Heart right ventricle (tissue), 16 donors: ENCODE results near the gene NAA30. TPM values are rescaled to one million over a fixed set of nuclear protein-coding genes. Genes with fewer than 3 reads are reported as not detected.
A peak's percentile ranks its signal among the peaks of the same experiment; 100 is the strongest.

Experiments used
- ATAC-seq, 8 donors: fragments of 200-7000 bp; cut with Tn5 transposase; one replicate each; pipeline ENCODE4 v1.9.1; 2020; ENCODE audit warnings: mild to moderate bottlenecking in 8 of 8, moderate library complexity in 8 of 8, moderate number of reproducible peaks in 1 of 8
- DNase-seq, 2 donors: peaks; one replicate each; pipeline ENCODE4 v3.0.0-alpha.2; 2020
- H3K27ac ChIP-seq, 10 donors: fragments of 200-600 bp; sonication (generic) in 2 of 10; one replicate each; pipeline versions ENCODE4 v1.5.0 to v1.8.0; 2020 to 2022; ENCODE audit warnings: mild to moderate bottlenecking in 3 of 10
- H3K27me3 ChIP-seq, 7 donors: fragments of 200-600 bp; one replicate each; pipeline ENCODE4 v1.8.0; 2021 to 2022; ENCODE audit warnings: mild to moderate bottlenecking in 2 of 7
- H3K36me3 ChIP-seq, 9 donors: fragments of 200-600 bp; sonication (generic) in 1 of 9; one replicate each; pipeline versions ENCODE4 v1.5.0 to v1.8.0; 2020 to 2022; ENCODE audit warnings: mild to moderate bottlenecking in 2 of 9
- H3K4me1 ChIP-seq, 9 donors: fragments of 200-600 bp; sonication (generic) in 1 of 9; one replicate each; pipeline versions ENCODE4 v1.5.0 to v1.8.0; 2020 to 2022; ENCODE audit warnings: mild to moderate bottlenecking in 4 of 9
- H3K4me3 ChIP-seq, 10 donors: fragments of 200-600 bp; sonication (generic) in 2 of 10; one replicate each; pipeline versions ENCODE4 v1.5.0 to v1.8.0; 2020 to 2022; ENCODE audit warnings: mild to moderate bottlenecking in 7 of 10, moderate library complexity in 2 of 10
- H3K9me3 ChIP-seq, 11 donors: fragments of 200-600 bp in 10 of 11; sonication (generic) in 2 of 11; one replicate each; pipeline versions ENCODE4 v1.5.0 to v1.8.0; 2013 to 2022; ENCODE audit warnings: mild to moderate bottlenecking in 2 of 11, control low read depth in 1 of 11, moderate library complexity in 1 of 11
- CTCF ChIP-seq, 9 donors: fragments of 200-600 bp; sonication (generic) in 2 of 9; IDR thresholded peaks; one replicate each; pipeline versions ENCODE4 v1.5.0 to v1.8.0; 2021 to 2022; ENCODE audit warnings: antibody characterized with exemption in 9 of 9, mild to moderate bottlenecking in 5 of 9, moderate library complexity in 1 of 9
- WGBS, 2 donors: extraction: QIAGEN DNeasy Blood & Tissue Kit; methylation state at CpG; one replicate each; pipeline ENCODE4 v1.1.7; 2013; ENCODE audit warnings: inconsistent platforms in 1 of 2; 5-methylcytosine and 5-hydroxymethylcytosine counted together
- intact Hi-C, 10 donors: fragments of 100-400 bp; cut with DNase I; formaldehyde crosslinking; loops; one replicate each; pipeline versions ENCODE4 v1.11.1 to v1.14.2; 2022
- polyA plus RNA-seq, 2 donors: library from polyadenylated mRNA; stranded (reverse); fragments of 200-250 nt; gene quantifications; one replicate each; pipeline ENCODE4 v1.2.3, GENCODE V29; 2013
- total RNA-seq, 10 donors: library from RNA; stranded (reverse); fragmentation: NEBNext Ultra II Directional in 3 of 10; extraction: Animal tissue kit (Norgen Biotek cat#: 25700) in 3 of 10; gene quantifications; one replicate each; pipeline versions ENCODE4 v1.2.1 to v1.2.4, GENCODE V29; 2021 to 2023
- donor health status: Arrhythmogenic right ventricular cardiomyopathy.
- donor health status: ischemic (EF 13 %, LVEDD 7.1; RV severe dilation, severe dysfunction).
- donor health status: healthy with polysubstance abuse.
- donor health status: DM: no; HTN: yes; CAD: no.
- donor health status: DM: no; HTN: no; CAD: no.
- donor health status: ischemic (EF 25% LVEDD 6.9; RV normal size, moderate dysfunction).
- donor health status: ischemic (EF 25% LVEDD 5.7; RV mildly dilated, moderate dysfunction).
- donor health status: healthy.
- donor health status: DM: yes; HTN: yes; CAD: no.
- donor health status: Ischemic cardiomyopathy.
- donor health status: ischemic (EF 35%, LVEDD 5.7; RV mildly dilated, moderate dysfunction).
- donor health status: nonischemic (EF 11% LVEDD 7.7; RV severe dilation, severe dysfunction).
- donor health status: DM: yes; HTN: yes; CAD: no.
- donor health status: PGD.
- donor health status: ischemic (EF 29% LVEDD 5.4; RV normal size, mild dysfunction).
- donor health status: nonischemic (EF 23%, LVEDD 6.1; RV moderate dilation, normal function).

NAA30 gene
- total and polyA plus RNA-seq, 12 donors, result 2.8 to 30.7 (median 26.3) TPM

- Histone ChIP-seq H3K4me3 (no peak overlapping the region), H3K36me3 (no peaks in the 10 kb centered on the region), H3K9me3 (no peaks in the 10 kb centered on the region), H3K4me1 (peaks cover 0 to 7% (median 0%) of the 10 kb centered on the region in 9 donors), H3K27ac (no peak overlapping the region), H3K27me3 (no peaks in the 10 kb centered on the region)
- 68 to 81% methylated on average over 2 of the region's 2 CpGs for WGBS, 2 donors
- DNase-seq (no peak), ATAC-seq (peak in 1 of 8 donors; percentile 41)
- intact Hi-C loops, result loop anchor here in 1 of 10 donors (10.0 kb wide), 1 partner anchor 107 kb away; no protein-coding TSS in a partner anchor
- no peak for TF ChIP-seq CTCF (IDR thresholded peaks at IDR 0.05)
These were observed 8.1 kb upstream of the NAA30 start for GRCh38 chr14:57382283-57382682.

GRCh38 chr14:57383125-57383745 lies 7.2 kb upstream of the NAA30 start:
- no peaks in the 10 kb centered on the region for H3K27me3 ChIP-seq
- intact Hi-C loops, result loop anchor here in 1 of 10 donors (10.0 kb wide), 1 partner anchor 108 kb away; no protein-coding TSS in a partner anchor
- no peaks in the 10 kb centered on the region for H3K9me3 ChIP-seq

DNA sequence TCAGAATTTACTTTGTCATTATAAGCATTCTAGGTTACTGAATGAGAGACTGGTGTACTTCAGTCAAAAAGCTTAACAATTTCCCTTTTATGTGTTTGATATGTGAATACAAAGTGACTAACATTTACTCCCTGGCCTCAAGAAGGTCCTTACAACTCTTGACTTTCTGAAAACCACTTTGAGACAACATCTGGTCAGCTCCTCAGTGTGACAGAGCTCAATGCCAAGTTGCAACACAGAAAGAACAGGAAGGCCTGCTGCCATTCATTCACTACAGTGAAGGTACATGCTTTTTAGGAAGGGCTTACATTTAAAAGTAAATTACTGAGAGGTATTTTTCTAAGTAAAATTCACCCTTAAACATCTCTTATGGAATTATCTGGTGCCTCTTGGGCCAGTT lies 2.3 kb upstream of the NAA30 start:
- DNase-seq (no peak), ATAC-seq (no peak)
- Histone ChIP-seq H3K36me3 (no peaks in the 10 kb centered on the region), H3K27ac (no peak overlapping the region), H3K4me1 (peaks cover 3 to 27% (median 24%) of the 10 kb centered on the region in 9 donors), H3K4me3 (no peak overlapping the region), H3K27me3 (no peaks in the 10 kb centered on the region), H3K9me3 (no peaks in the 10 kb centered on the region)
- TF ChIP-seq CTCF (IDR thresholded peaks at IDR 0.05), result no peak
- intact Hi-C loops, result loop anchor here in 1 of 10 donors (10.0 kb wide), 1 partner anchor 113 kb away; no protein-coding TSS in a partner anchor

More at GRCh38 chr14:57383125-57383745, 7.2 kb upstream of the NAA30 start:
- no peaks in the 10 kb centered on the region for H3K36me3 ChIP-seq
- no peak overlapping the region for H3K4me3 ChIP-seq
- ATAC-seq (no peak), DNase-seq (no peak)
- H3K27ac ChIP-seq, result no peak overlapping the region
- no peak for TF ChIP-seq CTCF (IDR thresholded peaks at IDR 0.05)
- H3K4me1 ChIP-seq, result peaks cover 0 to 7% (median 0%) of the 10 kb centered on the region in 9 donors

DNA sequence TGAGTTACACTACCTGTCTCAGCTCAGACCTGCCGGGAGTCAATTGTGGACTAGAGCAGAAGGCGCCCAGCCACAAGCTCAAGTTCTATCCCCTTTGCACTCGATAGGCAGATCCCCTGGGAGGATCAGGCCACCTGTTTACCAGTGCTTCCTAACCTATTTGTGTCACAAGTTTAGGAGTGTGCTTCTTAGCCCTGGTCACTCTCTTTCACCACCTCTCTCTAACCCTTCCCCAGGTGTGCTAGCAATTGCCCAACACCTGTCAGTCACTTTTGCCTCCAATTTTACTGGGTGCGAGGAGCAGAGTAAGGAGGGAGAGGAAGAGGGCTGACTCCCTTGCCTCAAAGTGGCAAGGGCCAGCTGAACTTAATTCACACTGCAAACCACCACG lies 745 bp upstream of the NAA30 start:
- 46 to 48% methylated on average over 5 of the region's 5 CpGs for WGBS, 2 donors
- TF ChIP-seq CTCF (IDR thresholded peaks at IDR 0.05), result no peak
- Histone ChIP-seq H3K9me3 (no peaks in the 10 kb centered on the region), H3K27ac (peak overlapping the region; percentile 38 to 92 (median 88)), H3K4me1 (peaks cover 3 to 40% (median 37%) of the 10 kb centered on the region in 9 donors), H3K36me3 (peaks cover 0 to 10% (median 0%) of the 10 kb centered on the region in 9 donors), H3K4me3 (peak overlapping the region; percentile 80 to 94 (median 90)), H3K27me3 (no peaks in the 10 kb centered on the region)
- no peak for DNase-seq
- no peak for ATAC-seq
- intact Hi-C loops, result loop anchor here in 2 of 10 donors (10.0 kb wide), 2 partner anchors 115 to 125 kb away; partner anchors contain the start of genes AP5M1 (in 1 of the 2) and EXOC5 (in 1 of the 2)
